ENCODE data around the gene CCDC9B.

Gene CCDC9B

DNA sequence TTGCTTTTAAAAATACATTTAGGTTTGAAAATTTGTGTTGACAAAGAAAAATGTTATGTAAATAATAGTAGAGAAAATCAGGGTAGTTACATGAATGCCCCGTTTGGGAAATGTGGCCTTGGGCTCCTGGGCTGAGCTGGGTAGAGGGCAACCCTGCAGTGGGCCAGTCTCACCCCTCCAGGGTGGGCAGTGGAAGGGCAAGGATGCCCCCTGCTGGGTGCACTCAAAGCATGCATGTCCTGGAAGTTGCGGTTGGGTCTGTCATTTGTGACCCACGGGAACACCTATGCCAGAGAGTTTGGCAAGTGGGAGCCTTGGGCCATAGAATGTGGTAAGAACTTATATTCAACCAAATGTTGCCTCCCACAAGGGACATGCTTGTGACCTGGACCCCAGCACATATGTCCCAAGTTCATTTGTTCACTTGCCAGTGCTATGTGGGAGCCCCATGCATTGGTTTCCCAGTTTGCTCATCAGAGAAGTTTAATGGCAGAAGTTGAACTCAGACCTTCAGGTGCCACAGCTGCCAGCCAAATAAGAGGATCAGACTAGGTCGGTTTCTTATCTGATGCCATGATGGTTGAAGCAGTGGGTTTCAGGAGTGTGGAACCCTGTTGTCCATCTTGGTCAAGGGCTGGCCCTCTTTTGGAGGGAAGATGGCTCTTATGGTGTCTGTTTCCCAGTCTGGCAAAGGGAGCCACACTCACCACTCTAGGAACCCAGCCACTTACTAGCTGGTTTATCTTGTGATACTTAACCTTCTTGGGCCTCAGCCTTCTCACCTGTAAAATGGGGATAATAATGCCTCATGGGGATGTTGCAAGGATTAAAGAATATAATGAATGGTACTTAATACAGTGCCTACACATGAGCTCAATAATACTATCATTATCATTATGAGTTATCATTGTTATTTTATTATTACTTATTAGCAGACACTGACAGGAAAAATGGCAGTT is 30.5 kb downstream of the CCDC9B start:
- no peak for DNase-seq (ENCODE audit: low read depth in 2 of 2)

DNA sequence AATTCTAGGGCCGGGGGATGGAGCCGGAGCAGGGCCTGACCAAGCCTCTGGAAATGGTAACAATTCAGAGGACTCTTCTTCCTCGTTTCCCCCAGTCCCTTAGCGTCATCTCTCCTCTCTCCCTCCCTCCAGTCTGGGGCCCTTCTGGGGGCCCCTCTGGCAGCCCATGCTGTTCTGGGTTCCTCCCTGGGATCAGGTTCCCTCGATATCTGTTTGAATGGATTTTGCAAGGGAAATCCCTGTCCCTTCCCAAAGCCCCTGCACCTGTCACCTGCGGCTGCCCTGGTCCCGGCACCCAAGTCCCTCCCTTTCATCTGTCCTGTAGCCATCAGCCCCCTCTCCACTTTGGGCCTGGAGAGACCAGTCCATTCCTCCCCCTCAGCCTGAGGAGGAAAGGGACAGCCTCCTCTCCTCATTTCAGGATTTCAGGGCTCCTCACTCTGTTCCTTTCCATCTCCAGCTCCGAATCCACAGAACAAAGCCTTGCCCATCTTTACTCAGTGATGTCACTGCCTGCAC is 31.3 kb downstream of the CCDC9B start:
- DNase-seq (ENCODE audit: low read depth in 2 of 2): no peak

GRCh38 chr15:40307421-40308211 is 33.1 kb downstream of the CCDC9B start, which contains the start of gene PLCB2:
Gene PLCB2 (minus strand): TSS chr15:40307935. CDS start chr15:40307672, 263 bp downstream.
- DNase-seq (ENCODE audit: low read depth in 2 of 2): peak; percentile 42 to 44

- DNase-seq (ENCODE audit: low read depth in 2 of 2): no peak
Observed at GRCh38 chr15:40306908-40307307, 33.8 kb downstream of the CCDC9B start.

DNA sequence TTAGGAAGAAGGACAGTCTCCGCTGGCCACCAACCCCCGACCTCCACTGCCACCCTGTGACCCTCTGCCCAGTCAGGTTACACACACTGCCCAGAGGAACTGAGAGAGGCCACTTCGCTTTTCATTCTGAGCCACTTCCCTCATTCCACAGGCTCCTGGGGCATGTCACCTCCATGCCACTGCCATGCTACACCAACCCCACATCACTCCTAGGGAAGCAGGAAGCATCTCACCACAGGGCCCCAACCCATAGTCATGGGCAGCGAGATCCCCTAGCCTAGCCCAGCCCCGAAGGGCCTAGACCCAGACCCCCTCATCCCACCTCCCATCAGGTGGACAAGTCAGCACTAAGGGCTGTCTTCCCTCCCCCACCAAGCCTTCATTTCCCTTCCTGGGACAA is 34.4 kb downstream of the CCDC9B start:
- no peak for DNase-seq (ENCODE audit: low read depth in 2 of 2)

DNA sequence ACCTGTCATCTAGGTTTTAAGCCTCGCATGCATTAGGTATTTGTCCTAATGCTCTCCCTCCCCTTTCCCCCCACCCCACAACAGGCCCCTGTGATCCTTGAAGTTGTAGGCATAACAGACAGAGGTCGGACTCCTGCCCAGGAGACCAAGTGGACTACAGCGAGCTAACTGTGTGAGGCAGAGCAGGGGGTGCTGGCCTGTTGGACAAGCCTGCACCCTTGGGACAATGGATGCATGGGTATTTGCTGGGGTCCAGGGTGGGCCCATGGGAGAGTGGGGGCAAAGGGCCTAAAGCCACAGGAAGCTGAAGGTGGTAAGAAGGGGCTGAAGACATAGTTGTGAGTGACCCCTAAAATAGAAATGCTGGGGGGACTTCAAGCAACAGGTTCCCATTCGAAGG is 35.5 kb downstream of the CCDC9B start:
- DNase-seq (ENCODE audit: low read depth in 2 of 2): no peak

- DNase-seq (ENCODE audit: low read depth in 2 of 2): no peak
Observed at GRCh38 chr15:40303576-40303975, 37.2 kb downstream of the CCDC9B start.

- no peak for DNase-seq (ENCODE audit: low read depth in 2 of 2)
Observed at GRCh38 chr15:40302981-40303380, 37.8 kb downstream of the CCDC9B start.

GRCh38 chr15:40302288-40302886 is 38.4 kb downstream of the CCDC9B start:
- DNase-seq (ENCODE audit: low read depth in 2 of 2): no peak

- no peak for DNase-seq (ENCODE audit: low read depth in 2 of 2)
Observed at GRCh38 chr15:40301467-40302179, 39.1 kb downstream of the CCDC9B start.

- no peak for DNase-seq (ENCODE audit: low read depth in 2 of 2)
Observed at GRCh38 chr15:40300771-40301170, 40.0 kb downstream of the CCDC9B start.

DNA sequence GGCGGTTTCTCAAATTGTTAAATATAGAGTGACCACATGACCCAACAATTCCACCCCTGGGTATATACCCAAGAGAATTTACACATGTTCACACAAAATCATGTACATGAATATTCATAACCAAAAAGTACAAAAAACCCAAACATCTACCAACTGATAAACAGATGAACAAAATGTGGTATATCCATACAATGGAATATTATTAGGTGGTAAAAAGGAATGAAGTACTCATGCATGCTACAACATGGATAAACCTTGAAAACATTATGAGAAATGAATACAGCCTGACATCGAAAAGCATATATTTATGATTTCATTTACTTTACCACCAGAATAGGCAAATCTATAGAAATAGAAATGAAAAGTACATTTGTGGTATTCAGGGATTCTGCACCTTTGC is 40.4 kb downstream of the CCDC9B start:
- no peak for DNase-seq (ENCODE audit: low read depth in 2 of 2)

DNA sequence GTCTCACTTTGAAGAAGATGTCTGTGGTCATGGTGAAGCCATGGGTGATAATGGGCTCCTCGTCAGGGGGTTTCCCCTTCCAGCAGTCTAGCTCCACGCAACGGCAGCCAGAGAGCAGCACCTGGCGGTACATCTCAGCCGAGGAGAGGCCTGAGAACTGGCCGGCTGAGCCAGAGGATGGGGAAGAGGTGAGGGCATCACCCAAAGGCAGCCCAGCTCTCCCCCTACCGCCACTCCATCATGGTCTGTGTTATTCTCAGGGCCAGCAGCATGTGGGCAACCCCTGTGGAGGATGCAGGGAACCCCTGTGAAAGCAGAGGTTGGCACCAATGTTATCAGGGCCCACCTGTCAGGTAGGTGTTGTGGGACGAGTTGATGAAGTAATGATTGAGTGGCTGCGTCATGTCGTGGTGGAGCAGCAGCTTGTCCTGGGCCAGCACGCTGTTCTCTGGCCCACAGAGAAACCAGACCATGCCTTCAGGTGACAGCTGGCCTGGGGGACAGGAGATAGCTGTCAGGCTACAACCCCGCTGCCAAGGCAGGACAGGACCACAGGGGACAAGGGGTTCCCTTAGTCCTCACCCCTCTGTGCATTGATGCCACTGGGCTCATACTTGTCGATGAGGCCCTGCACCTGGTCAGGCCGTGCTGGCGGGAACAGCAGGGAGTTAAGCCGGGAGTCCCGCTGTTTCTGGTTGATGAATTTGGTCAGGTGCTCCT is 42.4 kb downstream of the CCDC9B start:
- DNase-seq (ENCODE audit: low read depth in 2 of 2): no peak

- DNase-seq (ENCODE audit: low read depth in 2 of 2): no peak
Observed at GRCh38 chr15:40297356-40297755, 43.4 kb downstream of the CCDC9B start.

GRCh38 chr15:40296561-40297230 is 44.0 kb downstream of the CCDC9B start:
- DNase-seq (ENCODE audit: low read depth in 2 of 2): no peak

- DNase-seq (ENCODE audit: low read depth in 2 of 2): no peak
Observed at GRCh38 chr15:40295877-40296560, 44.7 kb downstream of the CCDC9B start.

- DNase-seq (ENCODE audit: low read depth in 2 of 2): no peak
Observed at GRCh38 chr15:40295297-40295696, 45.4 kb downstream of the CCDC9B start.

DNA sequence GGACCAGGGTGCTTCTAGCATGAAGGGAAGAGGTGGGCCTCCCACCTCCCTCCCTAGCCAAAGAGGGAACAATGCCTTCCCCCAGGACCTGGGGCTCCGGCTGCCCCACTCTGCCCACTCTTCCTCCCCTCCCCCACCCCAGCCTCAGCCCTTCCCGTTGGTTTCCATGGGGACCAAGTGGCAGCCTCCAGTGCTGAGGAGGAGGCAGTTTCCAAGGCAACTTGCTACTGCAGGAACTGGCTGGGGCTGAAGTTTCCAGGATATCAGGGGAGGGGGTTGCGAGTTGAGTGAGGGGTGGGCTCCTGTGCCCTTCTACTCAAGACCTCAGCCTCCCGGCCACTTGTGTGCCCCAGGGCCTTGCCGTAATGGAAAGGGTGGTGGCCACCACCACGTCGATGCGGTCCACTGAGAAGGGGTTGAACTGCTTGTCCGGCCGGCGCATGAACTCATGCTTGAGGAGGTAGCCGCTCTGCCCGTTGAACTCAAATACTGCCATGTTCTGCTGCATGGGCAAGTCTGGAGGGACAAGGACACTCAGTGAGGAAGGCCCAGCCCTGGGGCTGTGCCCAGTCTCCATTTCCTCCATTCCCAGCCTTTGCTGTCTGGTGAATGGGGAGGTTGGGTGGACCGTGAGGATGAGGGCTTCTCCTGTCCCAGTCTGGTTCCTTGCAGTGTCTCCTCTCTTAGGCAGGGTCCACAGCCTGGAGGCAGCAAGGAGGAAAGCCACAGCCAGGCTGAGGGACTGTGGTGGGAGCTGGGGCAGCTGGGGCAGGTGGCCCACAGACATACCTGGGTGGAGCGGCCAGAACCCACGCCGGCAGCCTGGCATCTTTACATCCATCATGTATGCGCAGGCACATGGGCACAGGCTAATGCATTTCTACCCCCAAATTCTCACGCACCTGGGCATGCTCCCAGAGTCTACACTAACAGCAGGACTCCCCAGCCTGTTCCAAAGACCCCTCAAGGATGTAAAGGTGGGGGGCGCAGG is 46.5 kb downstream of the CCDC9B start:
- DNase-seq (ENCODE audit: low read depth in 2 of 2): no peak
